ENCODE results near the gene CWF19L2.
A peak's percentile ranks its signal among the peaks of the same experiment; 100 is the strongest.
"Not testable (repeated sequence)": the region's sequence is repeated elsewhere in the genome, so short reads cannot be mapped to it uniquely, and the experiment has no call there.

CWF19L2 gene

GRCh38 chr11:107457558-107458271 lies at the start of gene CWF19L2:
CWF19L2 (minus strand) TSS chr11:107457825; CDS start chr11:107457816, 9 bp downstream.
- peak; percentile 73 to 77 for DNase-seq (ENCODE audit: low read depth in 2 of 2)

- DNase-seq (ENCODE audit: low read depth in 2 of 2): no peak
These were observed 48.1 kb upstream of the CWF19L2 start for GRCh38 chr11:107505647-107506225.

GRCh38 chr11:107504981-107505380 lies 47.4 kb upstream of the CWF19L2 start:
- no peak for DNase-seq (ENCODE audit: low read depth in 2 of 2)

- no peak for DNase-seq (ENCODE audit: low read depth in 2 of 2)
These were observed 44.1 kb upstream of the CWF19L2 start for GRCh38 chr11:107501713-107502112.

- DNase-seq (ENCODE audit: low read depth in 2 of 2): not testable (repeated sequence)
These were observed 39.7 kb upstream of the CWF19L2 start for GRCh38 chr11:107497371-107497770.

- no peak for DNase-seq (ENCODE audit: low read depth in 2 of 2)
These were observed 38.4 kb upstream of the CWF19L2 start for GRCh38 chr11:107496011-107496410.

GRCh38 chr11:107494055-107494454 lies 36.4 kb upstream of the CWF19L2 start:
- DNase-seq (ENCODE audit: low read depth in 2 of 2): no peak

GRCh38 chr11:107493117-107493516 lies 35.5 kb upstream of the CWF19L2 start:
- no peak for DNase-seq (ENCODE audit: low read depth in 2 of 2)

- no peak for DNase-seq (ENCODE audit: low read depth in 2 of 2)
These were observed 33.2 kb upstream of the CWF19L2 start for GRCh38 chr11:107490836-107491235.

GRCh38 chr11:107482234-107482633 lies 24.6 kb upstream of the CWF19L2 start:
- no peak for DNase-seq (ENCODE audit: low read depth in 2 of 2)

- no peak for DNase-seq (ENCODE audit: low read depth in 2 of 2)
These were observed 21.3 kb upstream of the CWF19L2 start for GRCh38 chr11:107478922-107479321.

GRCh38 chr11:107477820-107478219 lies 20.2 kb upstream of the CWF19L2 start:
- no peak for DNase-seq (ENCODE audit: low read depth in 2 of 2)

- DNase-seq (ENCODE audit: low read depth in 2 of 2): no peak
These were observed 16.2 kb upstream of the CWF19L2 start for GRCh38 chr11:107473792-107474191.

GRCh38 chr11:107472966-107473365 lies 15.3 kb upstream of the CWF19L2 start:
- no peak for DNase-seq (ENCODE audit: low read depth in 2 of 2)

GRCh38 chr11:107468596-107468995 lies 11.0 kb upstream of the CWF19L2 start:
- DNase-seq (ENCODE audit: low read depth in 2 of 2): no peak

- DNase-seq (ENCODE audit: low read depth in 2 of 2): no peak
These were observed 10.1 kb upstream of the CWF19L2 start for GRCh38 chr11:107467696-107468095.

- DNase-seq (ENCODE audit: low read depth in 2 of 2): not testable (repeated sequence)
These were observed 8.7 kb upstream of the CWF19L2 start for GRCh38 chr11:107466275-107466866.

GRCh38 chr11:107457205-107457557 lies 444 bp downstream of the CWF19L2 start:
- no peak for DNase-seq (ENCODE audit: low read depth in 2 of 2)

- no peak for DNase-seq (ENCODE audit: low read depth in 2 of 2)
These were observed 3.9 kb downstream of the CWF19L2 start for GRCh38 chr11:107453594-107454286.

GRCh38 chr11:107446822-107447431 lies 10.7 kb downstream of the CWF19L2 start:
- DNase-seq (ENCODE audit: low read depth in 2 of 2): no peak

- no peak for DNase-seq (ENCODE audit: low read depth in 2 of 2)
These were observed 14.9 kb downstream of the CWF19L2 start for GRCh38 chr11:107442715-107443215.

- no peak for DNase-seq (ENCODE audit: low read depth in 2 of 2)
These were observed 17.9 kb downstream of the CWF19L2 start for GRCh38 chr11:107439586-107440167.

Data from stimulated activated CD8-positive, alpha-beta memory T cell treated with anti-CD3 and anti-CD28 coated beads, Interleukin-7, amount 100 ng/mL, for 1 hour (primary cell).